HEK293T (cell line): ENCODE measurements around the gene ERC2.

ENCODE experiments used
- CTBP1 ChIP-seq: fragments of 450-650 bp; IDR thresholded peaks from 2 replicates; pipeline ENCODE4 v1.6.1; 2016; ENCODE audit warnings: borderline replicate concordance
- ELF4 ChIP-seq: fragments of 450-650 bp; IDR thresholded peaks from 2 replicates; pipeline ENCODE4 v1.6.1; 2017; ENCODE audit warnings: antibody characterized with exemption
- FOXA1 ChIP-seq: fragments of 450-650 bp; IDR thresholded peaks from 2 replicates; pipeline ENCODE4 v1.6.1; 2016; ENCODE audit warnings: mild to moderate bottlenecking
- FOXM1 ChIP-seq: fragments of 450-650 bp; IDR thresholded peaks from 2 replicates; pipeline ENCODE4 v1.6.1; 2017; ENCODE audit warnings: mild to moderate bottlenecking, borderline replicate concordance
- HDGF ChIP-seq: fragments of 450-650 bp; IDR thresholded peaks from 2 replicates; pipeline ENCODE4 v1.6.1; 2017; ENCODE audit warnings: antibody characterized with exemption, borderline replicate concordance
- L3MBTL2 ChIP-seq: fragments of 450-650 bp; conservative IDR thresholded peaks from 2 replicates; pipeline ENCODE4 v1.6.1; 2016; ENCODE audit warnings: mild to moderate bottlenecking
- LEF1 ChIP-seq: fragments of 450-650 bp; IDR thresholded peaks from 2 replicates; pipeline ENCODE4 v1.6.1; 2017; ENCODE audit warnings: mild to moderate bottlenecking, borderline replicate concordance
- NFRKB ChIP-seq: fragments of 450-650 bp; IDR thresholded peaks from 2 replicates; pipeline ENCODE4 v1.6.1; 2016; ENCODE audit warnings: mild to moderate bottlenecking, moderate library complexity
- SP1 ChIP-seq: fragments of 450-650 bp; IDR thresholded peaks from 2 replicates; pipeline ENCODE4 v1.6.1; 2017
- ZNF384 ChIP-seq: fragments of 450-650 bp; IDR thresholded peaks from 2 replicates; pipeline ENCODE4 v1.6.1; 2016

GRCh38 chr3:55639143-55639542 lies 829.1 kb downstream of the ERC2 start:
- TF ChIP-seq CTBP1 (no peak), ZNF384 (no peak), L3MBTL2 (no peak), SP1 (no peak), FOXM1 (no peak), HDGF (no peak), ELF4 (no peak), NFRKB (no peak), FOXA1 (no peak), LEF1 (no peak)
